ENCODE data around the gene ASAP2. TPM values are rescaled to one million over a fixed set of nuclear protein-coding genes. Genes with fewer than 3 reads are reported as not detected.
A peak's percentile ranks its signal among the peaks of the same experiment; 100 is the strongest.

Gene ASAP2
- total RNA-seq, 6 donors from 2014 or later = 20.4 to 26.0 (median 23.4) TPM

DNA sequence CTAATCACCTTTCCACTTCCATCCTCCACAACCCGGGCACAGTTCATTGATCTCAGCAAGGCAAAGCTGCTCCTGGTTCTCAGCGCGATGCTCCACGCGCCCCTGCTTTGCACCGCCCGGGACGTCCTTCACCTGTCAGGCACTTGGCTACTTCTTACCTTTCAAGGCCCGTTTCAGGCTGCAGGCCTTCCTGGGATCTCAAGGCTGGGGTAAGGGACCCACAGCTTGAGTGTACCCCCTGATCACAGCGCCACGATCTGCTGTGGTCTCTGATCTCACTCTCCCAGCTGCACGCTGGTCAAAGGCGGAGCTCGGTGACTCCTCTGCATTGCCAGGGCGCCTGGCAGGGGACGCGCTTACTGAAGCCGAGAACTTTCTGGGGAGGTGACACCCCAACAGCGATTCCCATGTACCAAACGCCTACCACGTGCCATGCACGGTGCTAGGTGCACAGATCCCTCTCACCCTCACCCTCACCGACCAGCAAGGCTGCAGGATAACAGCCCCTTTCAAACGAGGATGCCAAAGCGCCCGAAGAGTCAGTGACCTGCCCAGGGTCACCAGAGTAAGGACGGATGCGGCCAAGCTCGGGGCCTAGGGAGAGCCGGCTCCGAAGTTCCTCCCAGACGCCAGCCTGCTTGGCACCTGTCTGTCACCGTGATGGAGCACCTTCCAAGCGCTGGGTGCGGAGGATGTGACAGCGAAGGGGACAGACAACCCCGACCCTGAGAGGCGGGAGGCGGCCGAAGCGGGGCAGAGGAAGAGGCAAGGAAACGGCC, 215.9 kb downstream of the ASAP2 start:
- Histone ChIP-seq H3K27ac (peak overlapping the region; percentile 87 to 95 (median 90)), H3K9me3 (no peaks in the 10 kb centered on the region), H3K4me1 (peaks cover 17 to 31% (median 23%) of the 10 kb centered on the region in 4 donors), H3K36me3 (peaks cover 0 to 4% (median 0%) of the 10 kb centered on the region in 4 donors), H3K27me3 (no peaks in the 10 kb centered on the region), H3K4me3 (peak overlapping the region; percentile 78 to 99 (median 91))
- peak; percentile 50 to 75 for DNase-seq
- WGBS, 2 donors = 11% methylated on average over 29 to 35 of the region's 42 CpGs
- ATAC-seq (ENCODE audit: low FRiP score in 2 of 2) = peak; percentile 19 to 48
- no peak for TF ChIP-seq POLR2A (IDR thresholded peaks at IDR 0.05)
- no peak for TF ChIP-seq EP300 (IDR thresholded peaks at IDR 0.05)
- TF ChIP-seq POLR2AphosphoS5 (IDR thresholded peaks at IDR 0.05) = no peak
- TF ChIP-seq, protein P1, sequence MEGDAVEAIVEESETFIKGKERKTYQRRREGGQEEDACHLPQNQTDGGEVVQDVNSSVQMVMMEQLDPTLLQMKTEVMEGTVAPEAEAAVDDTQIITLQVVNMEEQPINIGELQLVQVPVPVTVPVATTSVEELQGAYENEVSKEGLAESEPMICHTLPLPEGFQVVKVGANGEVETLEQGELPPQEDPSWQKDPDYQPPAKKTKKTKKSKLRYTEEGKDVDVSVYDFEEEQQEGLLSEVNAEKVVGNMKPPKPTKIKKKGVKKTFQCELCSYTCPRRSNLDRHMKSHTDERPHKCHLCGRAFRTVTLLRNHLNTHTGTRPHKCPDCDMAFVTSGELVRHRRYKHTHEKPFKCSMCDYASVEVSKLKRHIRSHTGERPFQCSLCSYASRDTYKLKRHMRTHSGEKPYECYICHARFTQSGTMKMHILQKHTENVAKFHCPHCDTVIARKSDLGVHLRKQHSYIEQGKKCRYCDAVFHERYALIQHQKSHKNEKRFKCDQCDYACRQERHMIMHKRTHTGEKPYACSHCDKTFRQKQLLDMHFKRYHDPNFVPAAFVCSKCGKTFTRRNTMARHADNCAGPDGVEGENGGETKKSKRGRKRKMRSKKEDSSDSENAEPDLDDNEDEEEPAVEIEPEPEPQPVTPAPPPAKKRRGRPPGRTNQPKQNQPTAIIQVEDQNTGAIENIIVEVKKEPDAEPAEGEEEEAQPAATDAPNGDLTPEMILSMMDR (IDR thresholded peaks at IDR 0.05) = no peak

DNA sequence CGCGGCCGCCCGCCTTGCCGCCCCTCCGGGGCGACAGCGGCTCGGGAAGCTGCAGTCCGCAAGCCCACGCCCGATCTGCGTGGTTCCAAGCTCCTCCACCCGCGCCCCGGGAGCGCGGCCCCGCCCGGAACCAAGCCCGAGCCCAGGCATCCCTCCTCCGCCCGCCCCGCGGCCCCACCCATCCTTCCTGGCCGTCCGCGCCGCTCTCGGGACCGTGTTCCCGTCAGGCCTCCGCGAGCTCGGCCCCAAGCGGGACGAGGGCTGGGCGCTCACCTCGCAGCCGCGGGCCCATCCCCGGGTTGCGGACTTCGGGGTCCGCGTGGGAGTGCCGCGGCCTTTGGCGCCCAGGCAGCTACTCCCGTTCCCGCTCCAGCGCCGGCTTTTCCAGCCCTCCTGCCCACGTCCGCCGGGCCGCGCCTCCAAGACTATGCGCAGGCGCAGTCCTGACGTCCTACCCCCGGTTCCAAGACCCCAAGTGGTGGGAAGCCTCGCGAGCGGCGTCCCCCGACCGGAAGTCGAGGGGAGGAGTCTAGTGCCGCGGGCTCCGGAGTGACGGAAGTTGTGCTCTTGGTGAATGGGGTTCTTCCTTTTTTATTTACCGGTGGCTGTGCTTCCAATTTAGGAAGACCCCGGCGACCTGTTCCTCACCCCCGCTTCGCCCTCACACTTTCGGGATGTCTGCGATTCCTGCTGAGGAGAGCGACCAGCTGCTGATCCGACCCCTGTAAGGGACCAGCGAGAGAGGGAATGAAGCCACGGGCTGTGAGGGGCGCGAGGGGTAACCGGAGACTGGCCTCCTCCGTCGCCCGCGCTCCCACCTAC, 216.7 kb downstream of the ASAP2 start, which contains the start of the genes CPSF3 and ITGB1BP1:
TSS of gene CPSF3 (plus strand) at position 555 of the 822 bp plus-strand sequence. CDS start at position 675, 120 bp downstream.
TSS of gene ITGB1BP1 (minus strand) at position 429 of the 822 bp plus-strand sequence. CDS start 4,831 bp downstream, outside the sequence.
- H3K4me1 ChIP-seq = peaks cover 17 to 31% (median 23%) of the 10 kb centered on the region in 4 donors
- peak; percentile 96 to 98 for ATAC-seq (ENCODE audit: low FRiP score in 2 of 2)
- no peaks in the 10 kb centered on the region for H3K9me3 ChIP-seq
- H3K36me3 ChIP-seq = no peaks in the 10 kb centered on the region
- peak; percentile 96 to 98 for DNase-seq
- TF ChIP-seq, protein P1 (IDR thresholded peaks at IDR 0.05) = peak; percentile 7 to 72 (median 46)
- TF ChIP-seq EP300 (IDR thresholded peaks at IDR 0.05) (peak in 1 of 4 donors; percentile 41), POLR2AphosphoS5 (IDR thresholded peaks at IDR 0.05) (peak; percentile 76 to 84), POLR2A (IDR thresholded peaks at IDR 0.05) (peak in 3 of 4 donors; percentile 9 to 77 (median 53))
- H3K27ac ChIP-seq = peak within 1 kb of the TSS; percentile 87 to 95 (median 90)
- peak within 1 kb of the TSS; percentile 78 to 99 (median 91) for H3K4me3 ChIP-seq
- H3K27me3 ChIP-seq = no peaks in the 10 kb centered on the region
- 0% methylated on average over 12 to 38 of the region's 91 CpGs for WGBS, 2 donors

DNA sequence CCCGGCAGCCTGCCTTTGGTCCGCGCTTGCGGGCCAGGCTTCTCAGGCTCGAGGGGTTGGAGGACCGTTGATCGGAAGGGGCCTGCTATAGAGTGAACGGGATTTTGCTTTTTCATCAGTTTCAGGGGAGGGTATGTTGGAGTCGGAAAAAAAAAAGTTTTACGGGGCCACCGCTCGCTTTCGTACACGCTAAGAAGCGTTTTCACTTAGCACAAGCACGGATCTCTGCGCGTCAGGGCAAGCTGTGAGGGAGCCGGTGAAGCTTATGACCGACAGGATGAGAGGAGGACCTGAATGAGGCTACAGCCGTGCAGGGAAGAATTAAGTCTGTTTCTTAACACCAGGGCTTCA, 217.3 kb downstream of the ASAP2 start:
- TF ChIP-seq, protein P1 (IDR thresholded peaks at IDR 0.05) = no peak
- no peak for TF ChIP-seq POLR2AphosphoS5 (IDR thresholded peaks at IDR 0.05)
- TF ChIP-seq EP300 (IDR thresholded peaks at IDR 0.05) = no peak
- no peak for TF ChIP-seq POLR2A (IDR thresholded peaks at IDR 0.05)
- ATAC-seq (ENCODE audit: low FRiP score in 2 of 2) = peak in 1 of 2 donors; percentile 38
- WGBS, 2 donors = 0% methylated on average over 15 to 21 of the region's 21 CpGs
- Histone ChIP-seq H3K4me1 (peaks cover 17 to 31% (median 23%) of the 10 kb centered on the region in 4 donors), H3K4me3 (peak overlapping the region; percentile 78 to 99 (median 89)), H3K9me3 (no peaks in the 10 kb centered on the region), H3K27ac (peak overlapping the region; percentile 87 to 95 (median 90)), H3K36me3 (peaks cover 0 to 3% (median under 1%) of the 10 kb centered on the region in 4 donors), H3K27me3 (no peaks in the 10 kb centered on the region)
- no peak for DNase-seq

DNA sequence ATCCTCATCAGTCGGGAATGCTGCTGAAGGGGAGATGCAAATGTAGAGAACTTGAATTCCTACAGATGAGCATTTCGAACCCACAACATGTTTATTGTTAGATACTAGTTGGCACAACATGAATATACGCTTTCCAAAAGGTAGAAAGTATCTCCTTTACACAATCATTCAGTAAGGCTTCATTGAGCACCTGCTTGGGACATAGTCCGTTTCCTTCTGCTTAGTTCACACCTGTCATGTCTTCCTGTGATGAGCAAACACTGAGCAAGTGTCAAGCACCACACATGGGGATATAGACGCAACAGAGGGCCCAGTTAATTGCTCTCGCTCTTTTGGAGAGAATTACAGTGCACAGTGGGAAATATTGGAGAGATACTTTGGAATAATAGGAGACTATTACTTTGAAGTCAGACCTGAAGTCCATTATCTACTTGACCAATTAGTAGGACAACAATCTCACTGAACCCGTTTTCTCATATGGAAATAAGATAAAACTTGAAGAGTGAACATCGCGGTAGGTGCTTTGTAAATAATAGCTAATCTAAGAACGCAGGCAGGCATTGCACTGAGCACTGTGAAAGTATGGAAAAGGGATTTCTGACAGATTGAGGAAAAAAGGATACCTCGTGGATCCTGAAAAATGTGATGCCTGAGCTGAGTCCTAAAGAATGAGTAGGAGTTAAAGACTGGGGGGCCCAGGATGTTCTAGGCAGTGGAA, 218.0 kb downstream of the ASAP2 start:
- Histone ChIP-seq H3K27me3 (no peaks in the 10 kb centered on the region), H3K4me1 (peaks cover 17 to 31% (median 23%) of the 10 kb centered on the region in 4 donors), H3K36me3 (peaks cover 0 to 8% (median 3%) of the 10 kb centered on the region in 4 donors), H3K9me3 (no peaks in the 10 kb centered on the region), H3K27ac (peak overlapping the region in 2 of 4 donors; percentile 92 to 95), H3K4me3 (peak overlapping the region; percentile 78 to 99 (median 89))
- DNase-seq (no peak), ATAC-seq (ENCODE audit: low FRiP score in 2 of 2) (no peak)
- 54 to 64% methylated on average over 11 of the region's 11 CpGs for WGBS, 2 donors
- no peak for TF ChIP-seq EP300 (IDR thresholded peaks at IDR 0.05)
- TF ChIP-seq POLR2A (IDR thresholded peaks at IDR 0.05) = no peak
- TF ChIP-seq POLR2AphosphoS5 (IDR thresholded peaks at IDR 0.05) = no peak
- TF ChIP-seq, protein P1 (IDR thresholded peaks at IDR 0.05) = no peak
